ENCODE results near the gene TNRC6C.

The TNRC6C gene

GRCh38 chr17:77923135-77923534 is 35.4 kb upstream of the TNRC6C start:
- Histone ChIP-seq H3K9me3 (ENCODE audit: control insufficient read depth, low read length) (no peaks in the 10 kb centered on the region), H3K36me3 (ENCODE audit: control insufficient read depth, insufficient read depth, low read length) (no peaks in the 10 kb centered on the region), H3K4me1 (ENCODE audit: control insufficient read depth, insufficient read depth, low read length, poor library complexity, severe bottlenecking) (no peaks in the 10 kb centered on the region), H3K4me3 (ENCODE audit: insufficient read depth, low read depth, low read length, poor library complexity, severe bottlenecking) (no peak overlapping the region), H3K27ac (ENCODE audit: insufficient read depth, low read length, poor library complexity, severe bottlenecking) (no peak overlapping the region), H3K27me3 (replicated peaks; ENCODE audit: control insufficient read depth, insufficient read depth, low read length, poor library complexity, severe bottlenecking) (no peaks in the 10 kb centered on the region)
- DNase-seq, result no peak

DNA sequence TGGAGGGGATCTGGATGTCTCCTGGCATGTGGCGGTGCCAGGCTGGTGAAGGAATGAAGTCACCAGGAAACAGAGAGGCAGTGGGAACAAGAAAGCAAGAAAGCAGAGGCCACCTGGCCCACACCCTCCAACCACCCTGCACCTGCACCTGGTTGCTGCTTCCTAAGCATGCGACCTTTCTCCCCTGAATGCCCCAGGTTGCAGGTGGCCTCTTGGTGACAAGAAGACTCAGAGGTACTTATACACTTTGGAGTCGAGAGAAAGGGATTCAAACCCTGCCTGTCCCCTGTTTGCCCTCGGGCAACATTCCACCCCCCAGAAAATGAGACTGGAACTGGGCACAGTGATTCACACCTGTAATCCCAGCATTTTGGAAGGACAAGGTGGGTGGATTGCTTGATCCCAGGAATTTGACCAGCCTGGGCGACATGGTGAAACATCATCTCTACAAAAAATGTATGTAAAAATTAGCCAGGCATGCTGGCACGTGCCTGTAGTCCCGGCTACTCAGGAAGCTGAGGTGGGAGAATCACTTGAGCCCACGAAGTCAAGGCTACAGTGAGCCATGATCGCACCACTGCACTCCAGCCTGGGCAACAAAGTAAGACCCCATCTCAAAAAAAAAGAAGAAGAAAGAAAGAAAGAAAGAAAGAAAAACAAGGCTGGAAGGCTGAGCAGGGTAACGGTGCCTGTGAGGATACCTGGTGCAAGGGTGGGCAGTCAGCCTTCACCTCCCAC is 34.6 kb upstream of the TNRC6C start:
- H3K27me3 ChIP-seq (replicated peaks; ENCODE audit: control insufficient read depth, insufficient read depth, low read length, poor library complexity, severe bottlenecking), result no peaks in the 10 kb centered on the region
- H3K9me3 ChIP-seq (ENCODE audit: control insufficient read depth, low read length), result no peaks in the 10 kb centered on the region
- no peak overlapping the region for H3K4me3 ChIP-seq (ENCODE audit: insufficient read depth, low read depth, low read length, poor library complexity, severe bottlenecking)
- H3K36me3 ChIP-seq (ENCODE audit: control insufficient read depth, insufficient read depth, low read length), result no peaks in the 10 kb centered on the region
- no peak for DNase-seq
- peaks cover 2% of the 10 kb centered on the region for H3K4me1 ChIP-seq (ENCODE audit: control insufficient read depth, insufficient read depth, low read length, poor library complexity, severe bottlenecking)
- H3K27ac ChIP-seq (ENCODE audit: insufficient read depth, low read length, poor library complexity, severe bottlenecking), result no peak overlapping the region

DNA sequence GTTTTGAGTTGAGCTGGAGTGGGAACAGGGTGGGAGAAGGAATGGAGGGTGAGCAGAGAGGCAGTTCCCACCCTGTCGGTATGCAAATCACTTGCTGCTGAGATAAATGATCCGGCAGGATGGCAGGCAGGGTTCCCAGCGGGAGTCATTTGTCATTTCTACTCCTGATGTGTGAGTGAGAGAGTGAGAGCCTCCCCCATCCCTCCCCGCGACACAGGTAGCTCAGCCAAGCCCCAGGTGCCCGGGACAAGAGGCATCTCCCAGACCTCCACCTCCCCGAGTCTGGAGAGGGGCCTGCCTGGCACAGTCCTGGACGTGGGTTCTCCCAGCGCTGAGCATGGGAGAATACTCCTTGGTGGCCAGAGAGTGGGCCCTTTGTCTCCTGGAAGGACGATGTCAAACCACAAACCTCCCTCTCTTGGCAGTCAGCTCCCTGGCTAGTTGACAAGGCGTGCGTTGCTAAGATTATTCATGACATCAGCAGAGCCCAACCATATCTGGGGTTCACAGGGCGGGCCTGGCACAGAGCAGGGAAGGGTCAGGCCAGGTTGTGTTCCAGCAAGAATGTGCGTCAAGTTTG is 33.7 kb upstream of the TNRC6C start:
- DNase-seq, result no peak
- Histone ChIP-seq H3K27ac (ENCODE audit: insufficient read depth, low read length, poor library complexity, severe bottlenecking) (no peak overlapping the region), H3K27me3 (replicated peaks; ENCODE audit: control insufficient read depth, insufficient read depth, low read length, poor library complexity, severe bottlenecking) (no peaks in the 10 kb centered on the region), H3K36me3 (ENCODE audit: control insufficient read depth, insufficient read depth, low read length) (no peaks in the 10 kb centered on the region), H3K4me1 (ENCODE audit: control insufficient read depth, insufficient read depth, low read length, poor library complexity, severe bottlenecking) (peaks cover 11% of the 10 kb centered on the region), H3K9me3 (ENCODE audit: control insufficient read depth, low read length) (no peaks in the 10 kb centered on the region), H3K4me3 (ENCODE audit: insufficient read depth, low read depth, low read length, poor library complexity, severe bottlenecking) (no peak overlapping the region)

DNA sequence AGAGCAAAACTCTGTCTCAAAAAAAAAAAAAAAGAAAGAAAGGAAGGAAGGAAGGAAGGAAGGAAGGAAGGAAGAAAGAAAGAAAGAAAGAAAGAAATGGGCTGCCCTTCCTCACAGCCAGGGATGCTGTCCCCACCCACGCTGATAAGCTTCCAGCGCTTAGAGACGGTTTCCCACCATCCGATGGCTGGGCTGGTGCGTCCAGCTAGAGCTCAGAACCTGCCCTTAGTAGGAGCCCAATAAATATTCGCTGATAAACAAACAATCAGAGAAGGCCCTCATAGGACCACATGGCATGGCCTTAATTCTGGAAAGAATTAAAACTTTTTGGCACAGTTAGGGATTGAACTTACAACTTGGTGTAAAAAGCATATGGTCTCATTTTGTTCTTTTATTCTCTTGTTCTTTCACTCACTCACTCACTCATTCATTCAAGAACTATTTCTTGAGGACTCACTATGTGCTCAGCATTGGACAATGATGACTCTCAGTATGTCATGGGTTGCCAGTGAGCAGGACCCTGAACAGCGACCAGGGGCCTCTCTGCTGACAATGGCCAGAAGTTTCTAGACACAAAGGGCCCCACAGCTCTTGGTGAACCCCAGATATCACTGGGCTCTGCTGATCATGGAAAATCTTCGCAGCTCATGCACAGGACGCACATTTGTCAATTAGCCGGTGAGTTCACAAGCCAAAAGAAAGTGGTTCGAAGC is 32.5 kb upstream of the TNRC6C start:
- H3K36me3 ChIP-seq (ENCODE audit: control insufficient read depth, insufficient read depth, low read length), result no peaks in the 10 kb centered on the region

GRCh38 chr17:77926981-77927380 is 31.5 kb upstream of the TNRC6C start:
- H3K27ac ChIP-seq (ENCODE audit: insufficient read depth, low read length, poor library complexity, severe bottlenecking), result no peak overlapping the region
- H3K4me3 ChIP-seq (ENCODE audit: insufficient read depth, low read depth, low read length, poor library complexity, severe bottlenecking), result no peak overlapping the region
- peaks cover 14% of the 10 kb centered on the region for H3K4me1 ChIP-seq (ENCODE audit: control insufficient read depth, insufficient read depth, low read length, poor library complexity, severe bottlenecking)
- H3K36me3 ChIP-seq (ENCODE audit: control insufficient read depth, insufficient read depth, low read length), result no peaks in the 10 kb centered on the region
- H3K27me3 ChIP-seq (replicated peaks; ENCODE audit: control insufficient read depth, insufficient read depth, low read length, poor library complexity, severe bottlenecking), result no peaks in the 10 kb centered on the region
- no peaks in the 10 kb centered on the region for H3K9me3 ChIP-seq (ENCODE audit: control insufficient read depth, low read length)
- no peak for DNase-seq

More for the DNA sequence above, 32.5 kb upstream of the TNRC6C start:
- H3K4me1 ChIP-seq (ENCODE audit: control insufficient read depth, insufficient read depth, low read length, poor library complexity, severe bottlenecking), result peaks cover 14% of the 10 kb centered on the region
- no peaks in the 10 kb centered on the region for H3K9me3 ChIP-seq (ENCODE audit: control insufficient read depth, low read length)
- no peaks in the 10 kb centered on the region for H3K27me3 ChIP-seq (replicated peaks; ENCODE audit: control insufficient read depth, insufficient read depth, low read length, poor library complexity, severe bottlenecking)
- DNase-seq, result no peak
- no peak overlapping the region for H3K4me3 ChIP-seq (ENCODE audit: insufficient read depth, low read depth, low read length, poor library complexity, severe bottlenecking)
- no peak overlapping the region for H3K27ac ChIP-seq (ENCODE audit: insufficient read depth, low read length, poor library complexity, severe bottlenecking)

GRCh38 chr17:77927777-77928518 is 30.6 kb upstream of the TNRC6C start:
- no peak for DNase-seq
- Histone ChIP-seq H3K27me3 (replicated peaks; ENCODE audit: control insufficient read depth, insufficient read depth, low read length, poor library complexity, severe bottlenecking) (no peaks in the 10 kb centered on the region), H3K9me3 (ENCODE audit: control insufficient read depth, low read length) (no peaks in the 10 kb centered on the region), H3K4me1 (ENCODE audit: control insufficient read depth, insufficient read depth, low read length, poor library complexity, severe bottlenecking) (peaks cover 14% of the 10 kb centered on the region), H3K4me3 (ENCODE audit: insufficient read depth, low read depth, low read length, poor library complexity, severe bottlenecking) (no peak overlapping the region), H3K27ac (ENCODE audit: insufficient read depth, low read length, poor library complexity, severe bottlenecking) (no peak overlapping the region), H3K36me3 (ENCODE audit: control insufficient read depth, insufficient read depth, low read length) (no peaks in the 10 kb centered on the region)

GRCh38 chr17:77928519-77929179 is 29.9 kb upstream of the TNRC6C start:
- no peaks in the 10 kb centered on the region for H3K36me3 ChIP-seq (ENCODE audit: control insufficient read depth, insufficient read depth, low read length)
- H3K27ac ChIP-seq (ENCODE audit: insufficient read depth, low read length, poor library complexity, severe bottlenecking), result no peak overlapping the region
- DNase-seq, result no peak
- H3K27me3 ChIP-seq (replicated peaks; ENCODE audit: control insufficient read depth, insufficient read depth, low read length, poor library complexity, severe bottlenecking), result no peaks in the 10 kb centered on the region
- H3K9me3 ChIP-seq (ENCODE audit: control insufficient read depth, low read length), result no peaks in the 10 kb centered on the region
- peaks cover 14% of the 10 kb centered on the region for H3K4me1 ChIP-seq (ENCODE audit: control insufficient read depth, insufficient read depth, low read length, poor library complexity, severe bottlenecking)
- no peak overlapping the region for H3K4me3 ChIP-seq (ENCODE audit: insufficient read depth, low read depth, low read length, poor library complexity, severe bottlenecking)

DNA sequence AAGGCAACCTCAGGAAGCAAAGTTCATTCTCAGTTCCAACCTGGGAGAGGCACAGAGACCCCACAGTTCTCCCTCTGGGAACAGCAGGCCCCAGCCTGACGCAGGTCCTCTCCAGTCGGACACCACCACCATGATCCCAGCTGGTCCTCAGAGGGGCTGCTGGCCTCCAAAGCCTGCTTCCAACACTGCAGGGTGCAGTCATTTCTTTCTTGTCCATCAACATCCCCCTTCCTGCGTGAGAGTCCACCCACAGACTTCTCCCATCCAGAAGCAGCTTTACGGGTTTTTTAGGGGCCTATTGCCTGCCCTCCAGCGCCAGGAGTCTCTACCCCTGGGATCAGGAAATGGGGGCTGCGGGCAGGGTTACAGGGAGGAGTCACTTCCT is 29.3 kb upstream of the TNRC6C start:
- no peak for DNase-seq
- Histone ChIP-seq H3K36me3 (ENCODE audit: control insufficient read depth, insufficient read depth, low read length) (no peaks in the 10 kb centered on the region), H3K4me1 (ENCODE audit: control insufficient read depth, insufficient read depth, low read length, poor library complexity, severe bottlenecking) (peaks cover 14% of the 10 kb centered on the region), H3K27me3 (replicated peaks; ENCODE audit: control insufficient read depth, insufficient read depth, low read length, poor library complexity, severe bottlenecking) (no peaks in the 10 kb centered on the region), H3K9me3 (ENCODE audit: control insufficient read depth, low read length) (no peaks in the 10 kb centered on the region), H3K27ac (ENCODE audit: insufficient read depth, low read length, poor library complexity, severe bottlenecking) (no peak overlapping the region), H3K4me3 (ENCODE audit: insufficient read depth, low read depth, low read length, poor library complexity, severe bottlenecking) (no peak overlapping the region)

DNA sequence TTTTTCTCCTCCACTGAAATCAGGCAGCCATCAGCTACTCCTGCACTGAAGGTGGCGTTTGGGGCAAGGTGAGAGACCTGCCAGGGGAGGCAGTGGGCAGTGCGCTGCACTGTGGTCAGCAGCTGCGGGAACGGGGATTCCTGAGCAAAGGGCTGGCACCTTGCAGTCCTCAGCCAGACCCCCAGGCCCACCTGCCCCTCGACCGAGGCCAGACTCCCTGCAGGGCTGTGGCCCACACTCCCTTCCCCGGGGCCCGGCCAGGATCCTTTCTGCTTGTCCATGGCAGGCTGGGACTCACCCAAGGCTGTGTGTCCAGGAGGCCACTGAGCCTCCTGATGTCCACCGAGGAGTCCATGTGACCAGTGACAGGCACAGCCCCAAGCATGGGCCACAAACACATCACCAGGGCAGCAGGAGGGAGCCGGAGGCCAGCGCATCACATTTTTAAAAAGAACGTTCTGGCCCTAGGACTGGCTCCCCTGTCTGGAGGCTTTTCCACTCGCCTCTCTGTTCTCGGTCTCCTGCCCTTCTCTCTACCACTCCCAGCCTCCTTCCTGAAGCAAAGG is 28.5 kb upstream of the TNRC6C start:
- H3K27ac ChIP-seq (ENCODE audit: insufficient read depth, low read length, poor library complexity, severe bottlenecking), result no peak overlapping the region
- no peaks in the 10 kb centered on the region for H3K27me3 ChIP-seq (replicated peaks; ENCODE audit: control insufficient read depth, insufficient read depth, low read length, poor library complexity, severe bottlenecking)
- no peaks in the 10 kb centered on the region for H3K9me3 ChIP-seq (ENCODE audit: control insufficient read depth, low read length)
- no peaks in the 10 kb centered on the region for H3K36me3 ChIP-seq (ENCODE audit: control insufficient read depth, insufficient read depth, low read length)
- H3K4me1 ChIP-seq (ENCODE audit: control insufficient read depth, insufficient read depth, low read length, poor library complexity, severe bottlenecking), result peaks cover 14% of the 10 kb centered on the region
- DNase-seq, result no peak
- H3K4me3 ChIP-seq (ENCODE audit: insufficient read depth, low read depth, low read length, poor library complexity, severe bottlenecking), result no peak overlapping the region

Measured in effector memory CD4-positive, alpha-beta T cell (primary cell).